Ureter (tissue), 1 donor: ENCODE results near the gene PPP1R13B. TPM values are rescaled to one million over a fixed set of nuclear protein-coding genes. Genes with fewer than 3 reads are reported as not detected.

Source experiments
- DNase-seq: peaks from one replicate; pipeline ENCODE4 v3.0.0-alpha.2; 2020; ENCODE audit warnings: low spot score
- total RNA-seq: library from RNA; stranded (reverse); gene quantifications from one replicate; pipeline ENCODE4 v1.2.4, GENCODE V29; 2023
- donor health status: DM: yes; HTN: yes; CAD: no.

Gene PPP1R13B
- total RNA-seq, 1 donor from 2014 or later: 94.4 TPM

GRCh38 chr14:103742499-103743255 lies 104.7 kb downstream of the PPP1R13B start:
- DNase-seq: no peak

- no peak for DNase-seq
Measured at GRCh38 chr14:103741876-103742275, 105.5 kb downstream of the PPP1R13B start.

DNA sequence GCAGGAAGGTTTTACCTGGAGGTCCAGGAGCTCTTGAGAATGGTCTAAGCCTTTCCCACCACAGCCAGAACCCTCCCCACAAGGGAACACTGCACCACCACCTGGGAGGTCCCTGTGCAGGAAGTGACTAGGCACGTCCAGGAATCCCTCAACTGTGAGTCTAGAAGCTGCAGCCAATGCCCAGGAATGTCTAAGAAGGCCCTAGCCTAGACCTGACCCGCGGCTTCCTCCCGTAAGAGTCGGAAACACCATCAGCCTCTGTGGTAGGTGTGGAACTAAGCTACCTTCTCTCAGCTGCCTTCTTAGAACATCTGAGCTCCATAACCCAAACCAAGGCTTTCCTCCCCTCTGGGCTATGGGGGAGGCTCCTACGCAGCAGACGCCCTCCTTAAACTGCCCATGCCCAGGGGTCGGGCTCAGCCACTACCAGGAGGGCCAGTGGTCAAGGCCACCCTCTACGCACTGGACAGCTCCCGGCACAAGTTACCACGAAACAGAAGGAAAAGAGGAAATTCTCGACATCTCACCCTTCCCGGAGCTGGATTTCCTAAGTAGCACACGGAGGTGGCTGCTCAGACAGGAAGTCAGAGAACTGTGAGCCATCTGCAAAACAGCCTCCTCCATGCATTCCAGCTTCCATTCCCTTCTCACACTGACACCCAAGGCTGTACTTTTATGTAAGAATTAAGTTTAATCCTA lies 106.2 kb downstream of the PPP1R13B start:
- DNase-seq: peak; percentile 36

DNA sequence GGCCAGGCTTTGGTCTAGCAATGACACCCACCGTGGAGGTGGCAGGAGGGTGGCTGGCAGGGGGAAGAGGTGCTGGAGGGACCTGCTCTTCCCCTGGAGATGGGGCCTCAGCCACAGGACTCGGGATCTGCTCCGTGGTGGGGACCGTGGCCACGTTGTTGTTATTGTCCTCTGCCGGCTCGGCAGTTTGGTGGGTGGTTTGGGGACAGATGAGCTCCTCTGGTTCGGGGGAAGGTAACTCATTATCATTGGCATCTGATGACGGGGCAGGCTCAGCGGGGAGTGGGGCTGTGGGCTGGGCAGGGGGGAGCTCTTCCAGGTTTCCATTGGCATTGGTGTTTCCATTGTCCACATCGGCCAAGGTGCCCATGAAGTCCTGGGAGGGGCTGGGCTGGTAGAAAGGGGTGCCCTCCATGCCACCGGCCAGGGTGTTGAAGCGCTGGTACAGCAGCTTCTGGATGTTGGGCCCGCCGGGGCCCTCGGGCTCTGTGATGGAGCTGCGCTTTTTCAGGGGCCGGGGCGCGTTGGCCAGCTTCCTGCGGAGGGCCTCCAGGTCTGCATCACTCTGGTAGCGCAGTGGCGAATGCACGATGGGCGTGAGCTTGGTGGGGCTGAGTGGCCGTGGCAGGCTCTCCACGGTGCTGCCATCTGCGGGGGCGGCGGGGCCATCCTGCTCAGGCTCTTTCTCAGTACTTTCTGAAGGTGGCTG lies 107.4 kb downstream of the PPP1R13B start:
- DNase-seq: peak; percentile 39

GRCh38 chr14:103739466-103739792 lies 107.9 kb downstream of the PPP1R13B start:
- no peak for DNase-seq

- no peak for DNase-seq
Measured at GRCh38 chr14:103738701-103739451, 108.5 kb downstream of the PPP1R13B start.

GRCh38 chr14:103738166-103738565 lies 109.2 kb downstream of the PPP1R13B start:
- no peak for DNase-seq

- no peak for DNase-seq
Measured at GRCh38 chr14:103737432-103738045, 109.8 kb downstream of the PPP1R13B start.

DNA sequence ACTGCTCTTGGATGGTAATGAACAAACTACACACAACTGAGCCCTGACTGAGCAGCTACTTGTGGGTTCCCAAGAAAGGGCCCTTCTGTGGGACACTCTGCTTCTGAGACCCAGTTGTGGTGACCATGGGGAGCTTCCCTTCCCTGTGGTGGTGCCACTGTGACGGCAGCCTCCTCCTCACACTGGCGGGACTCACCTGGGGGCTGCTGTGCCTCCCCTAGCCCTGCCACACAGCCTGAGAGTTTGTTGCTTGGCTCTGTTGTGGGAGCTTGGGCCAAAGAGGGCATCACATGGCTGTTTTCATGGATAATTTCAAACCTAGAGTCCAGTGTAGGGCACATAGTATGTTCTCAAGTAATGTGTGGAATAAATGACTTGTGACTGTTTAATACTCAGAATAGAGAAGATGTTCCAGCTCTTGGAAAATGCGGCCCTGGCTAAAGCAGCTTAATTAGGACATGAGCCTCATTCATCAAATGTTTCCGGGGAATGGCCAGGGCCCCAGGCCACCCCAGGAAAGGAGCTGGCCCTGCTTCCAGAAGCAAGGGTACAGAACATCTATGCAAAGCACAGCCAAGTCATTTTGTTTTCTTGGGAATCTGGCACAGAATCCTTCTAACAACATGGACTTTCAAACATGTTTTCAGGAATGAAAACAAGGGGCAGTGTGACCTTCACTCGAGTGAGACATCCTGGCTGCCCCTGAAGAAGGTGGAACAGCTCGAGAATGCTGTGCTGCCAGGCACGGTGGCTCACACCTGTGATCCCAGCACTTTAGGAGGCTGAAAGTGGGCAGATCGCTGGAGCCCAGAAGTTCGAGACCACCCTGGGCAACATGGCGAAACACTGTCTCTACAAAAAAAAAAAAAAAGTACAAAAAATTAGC lies 110.6 kb downstream of the PPP1R13B start:
- DNase-seq: no peak

DNA sequence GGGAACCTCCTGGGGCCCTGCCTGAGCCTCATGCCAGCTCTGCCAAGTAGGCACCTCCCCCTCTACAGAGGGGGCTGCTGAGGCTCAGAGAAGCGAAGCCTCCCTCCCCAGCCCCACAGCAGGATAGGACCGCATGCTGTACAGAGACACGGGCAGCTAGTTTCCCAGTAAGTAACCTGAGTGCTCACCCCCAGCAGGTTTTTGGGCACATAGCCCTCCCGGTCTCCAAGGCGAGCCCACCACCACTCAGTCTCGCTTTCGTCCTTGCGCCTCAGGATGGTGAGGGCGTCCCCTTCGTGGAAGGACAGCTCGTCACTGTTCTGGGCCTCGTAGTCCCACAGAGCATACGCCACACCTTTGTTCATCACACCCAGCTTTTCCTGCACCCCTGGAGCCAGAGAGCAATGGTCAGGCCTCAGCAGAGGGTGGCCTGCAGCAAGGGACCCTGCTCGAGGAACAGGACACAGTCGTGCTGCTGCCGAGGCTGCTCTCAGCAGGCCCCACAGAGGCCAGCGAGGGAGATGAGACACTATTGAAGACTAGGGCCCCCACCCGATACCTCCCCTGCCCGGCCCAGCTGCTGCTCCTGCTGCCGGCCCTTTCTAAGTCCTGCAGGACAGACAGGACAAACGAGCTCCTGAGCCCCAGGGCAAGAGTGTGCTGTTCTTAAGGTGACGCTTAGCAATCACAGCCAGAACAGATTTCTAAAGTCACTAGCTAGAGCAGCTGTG lies 111.4 kb downstream of the PPP1R13B start:
- DNase-seq: no peak

- no peak for DNase-seq
Measured at GRCh38 chr14:103735439-103735814, 111.9 kb downstream of the PPP1R13B start.

DNA sequence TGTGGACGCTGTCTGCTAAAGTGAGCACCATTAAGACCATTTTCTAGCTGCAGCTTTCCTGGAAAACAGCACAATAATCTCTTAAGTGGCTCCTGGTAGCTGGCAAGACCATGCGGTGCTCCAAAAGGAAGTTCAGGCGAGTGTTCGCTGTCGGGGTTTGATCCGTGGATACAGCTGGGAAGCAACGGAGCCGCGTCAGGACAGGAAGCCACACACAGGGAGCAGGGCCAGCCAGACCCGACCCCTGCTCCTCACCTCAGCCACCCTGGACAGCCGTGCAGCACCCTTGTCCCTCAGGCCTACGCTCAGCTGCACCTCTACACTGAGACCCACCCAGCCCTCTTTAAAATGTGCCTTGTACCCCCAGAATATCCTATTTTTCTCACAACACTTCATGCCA lies 112.4 kb downstream of the PPP1R13B start:
- DNase-seq: no peak

- no peak for DNase-seq
Measured at GRCh38 chr14:103734081-103734888, 113.1 kb downstream of the PPP1R13B start.

DNA sequence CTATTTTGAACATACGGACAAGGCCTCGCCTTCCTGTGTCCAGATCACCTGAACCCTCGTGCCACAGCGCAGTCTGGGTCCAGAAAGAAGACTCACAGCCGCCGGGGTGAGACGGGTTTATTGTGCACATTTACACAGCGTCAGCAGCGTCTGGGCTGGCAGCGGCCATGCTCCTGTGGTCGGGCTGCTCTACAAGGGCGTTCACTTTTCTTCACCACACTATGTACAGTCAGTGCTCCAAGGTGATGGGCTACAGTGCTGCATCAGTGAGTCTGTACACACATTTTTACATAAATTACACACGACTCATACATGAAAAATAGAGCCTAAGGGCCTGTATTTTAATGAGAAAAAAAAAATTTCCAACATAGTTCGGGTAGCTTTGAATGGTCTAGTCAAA lies 113.7 kb downstream of the PPP1R13B start:
- no peak for DNase-seq

GRCh38 chr14:103732868-103733620 lies 114.3 kb downstream of the PPP1R13B start:
- DNase-seq: no peak

GRCh38 chr14:103731916-103732867 lies 115.2 kb downstream of the PPP1R13B start:
- no peak for DNase-seq

DNA sequence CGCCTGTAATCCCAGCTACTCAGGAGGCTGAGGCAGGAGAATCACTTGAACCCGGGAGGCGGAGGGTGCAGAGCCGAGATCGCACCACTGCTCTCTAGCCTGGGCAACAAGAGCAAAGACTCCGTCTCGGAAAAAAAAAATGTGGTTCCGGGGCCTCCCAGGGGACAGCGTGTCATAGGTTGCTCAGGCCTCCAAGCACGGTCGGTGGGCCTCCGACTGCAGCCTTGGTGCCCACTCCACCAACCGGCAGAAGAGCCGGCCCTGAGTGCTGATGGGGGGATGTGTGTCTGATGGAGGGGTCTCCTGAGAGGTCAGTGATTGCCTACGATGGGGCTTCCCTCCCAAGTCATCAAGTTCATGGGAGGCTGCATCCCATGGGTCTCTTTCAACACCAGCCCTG lies 115.9 kb downstream of the PPP1R13B start:
- DNase-seq: no peak
